Body of pancreas (tissue), 4 donors: ENCODE results near the gene MT1HL1. TPM values are rescaled to one million over a fixed set of nuclear protein-coding genes. Genes with fewer than 3 reads are reported as not detected.

Experiments used
- ATAC-seq: fragments of 150-250 bp; one replicate; pipeline ENCODE4 v1.9.1; 2016
- DNase-seq, 4 donors: peaks; one replicate each; pipeline ENCODE4 v3.0.0-alpha.2; 2019
- H3K27ac ChIP-seq, 4 donors: fragments of 200-600 bp; sonication (generic); 1 replicate in 3 of 4; 2 replicates in 1 of 4; pipeline versions ENCODE4 v1.5.1 to v1.6.1; 2016 to 2019; ENCODE audit warnings: mild to moderate bottlenecking in 1 of 4, mixed read lengths in 1 of 4, moderate library complexity in 1 of 4
- H3K27me3 ChIP-seq, 2 donors: fragments of 200-600 bp; sonication (generic); one replicate each; pipeline ENCODE4 v1.6.0; 2016; ENCODE audit warnings: mild to moderate bottlenecking in 1 of 2
- H3K36me3 ChIP-seq, 2 donors: fragments of 200-600 bp; sonication (generic); replicated peaks in 1 of 2; 2 replicates each; pipeline ENCODE4 v1.5.1; 2016; ENCODE audit warnings: low read depth in 2 of 2; ENCODE audit not compliant: insufficient read depth in 1 of 2
- H3K4me1 ChIP-seq: fragments of 200-600 bp; sonication (generic); one replicate; pipeline ENCODE4 v1.6.0; 2016
- H3K4me3 ChIP-seq, 2 donors: fragments of 200-600 bp; sonication (generic); 1 replicate in 1 of 2; 2 replicates in 1 of 2; pipeline ENCODE4 v1.5.1; 2016 to 2019
- H3K9me3 ChIP-seq, 3 donors: fragments of 200-600 bp; sonication (generic); 1 replicate in 2 of 3; 2 replicates in 1 of 3; pipeline ENCODE4 v1.5.1; 2016
- POLR2A ChIP-seq, 3 donors: fragments of 450-650 bp; IDR thresholded peaks; one replicate each; pipeline ENCODE4 v1.6.1; 2016; ENCODE audit warnings: antibody characterized with exemption in 3 of 3, mild to moderate bottlenecking in 2 of 3
- WGBS, 2 donors: methylation state at CpG; one replicate each; pipeline ENCODE4 v1.1.5; 2017; 5-methylcytosine and 5-hydroxymethylcytosine counted together
- intact Hi-C: fragments of 100-400 bp; cut with DNase I; formaldehyde crosslinking; loops from one replicate; pipeline ENCODE4 v1.15.1; 2023
- total RNA-seq, 2 donors: library from RNA; depleted of rRNA; stranded (reverse); fragments of >200 nt; gene quantifications; one replicate each; pipeline ENCODE4 v1.1.0, GENCODE V29; 2016
- TF ChIP-seq, protein P1 (sequence below), 7 experiments: fragments of 450-650 bp in 4 of 7; fragments of 200-600 bp in 3 of 7; sonication (generic) in 3 of 7; IDR thresholded peaks; one replicate each; pipeline ENCODE4 v1.5.1; 2016 to 2019; ENCODE audit warnings: antibody characterized with exemption in 7 of 7

MT1HL1 gene
- total RNA-seq, 2 donors from 2014 or later = not detected

DNA sequence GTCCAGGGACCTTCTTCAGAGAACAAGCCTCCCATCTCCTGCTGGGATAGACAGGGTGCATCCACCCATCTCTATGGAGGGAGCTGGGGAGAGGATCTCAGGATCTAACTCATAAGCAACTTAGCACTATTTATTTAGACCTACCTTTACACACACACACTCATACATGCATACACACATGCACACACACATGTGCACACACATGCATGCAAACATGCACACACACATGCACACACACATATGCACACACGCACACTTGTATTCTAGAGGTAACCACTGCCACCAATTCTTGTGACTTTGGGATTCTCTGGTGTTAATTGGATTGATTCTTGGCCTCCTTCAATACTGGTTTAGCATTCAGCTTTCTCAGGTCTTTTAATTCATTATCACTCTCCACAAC is 9.8 kb downstream of the MT1HL1 start:
- Histone ChIP-seq H3K27me3 (no peaks in the 10 kb centered on the region), H3K4me3 (no peak overlapping the region), H3K4me1 (no peaks in the 10 kb centered on the region), H3K9me3 (peaks cover 0 to 4% (median 0%) of the 10 kb centered on the region in 3 donors), H3K27ac (no peak overlapping the region), H3K36me3 (no peaks in the 10 kb centered on the region)
- 82 to 93% methylated on average over 1 of the region's 1 CpG for WGBS, 2 donors
- TF ChIP-seq, protein P1, sequence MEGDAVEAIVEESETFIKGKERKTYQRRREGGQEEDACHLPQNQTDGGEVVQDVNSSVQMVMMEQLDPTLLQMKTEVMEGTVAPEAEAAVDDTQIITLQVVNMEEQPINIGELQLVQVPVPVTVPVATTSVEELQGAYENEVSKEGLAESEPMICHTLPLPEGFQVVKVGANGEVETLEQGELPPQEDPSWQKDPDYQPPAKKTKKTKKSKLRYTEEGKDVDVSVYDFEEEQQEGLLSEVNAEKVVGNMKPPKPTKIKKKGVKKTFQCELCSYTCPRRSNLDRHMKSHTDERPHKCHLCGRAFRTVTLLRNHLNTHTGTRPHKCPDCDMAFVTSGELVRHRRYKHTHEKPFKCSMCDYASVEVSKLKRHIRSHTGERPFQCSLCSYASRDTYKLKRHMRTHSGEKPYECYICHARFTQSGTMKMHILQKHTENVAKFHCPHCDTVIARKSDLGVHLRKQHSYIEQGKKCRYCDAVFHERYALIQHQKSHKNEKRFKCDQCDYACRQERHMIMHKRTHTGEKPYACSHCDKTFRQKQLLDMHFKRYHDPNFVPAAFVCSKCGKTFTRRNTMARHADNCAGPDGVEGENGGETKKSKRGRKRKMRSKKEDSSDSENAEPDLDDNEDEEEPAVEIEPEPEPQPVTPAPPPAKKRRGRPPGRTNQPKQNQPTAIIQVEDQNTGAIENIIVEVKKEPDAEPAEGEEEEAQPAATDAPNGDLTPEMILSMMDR (IDR thresholded peaks at IDR 0.05) = no peak
- no peak for TF ChIP-seq POLR2A (IDR thresholded peaks at IDR 0.05)
- intact Hi-C loops = no loop called here
- ATAC-seq (no peak), DNase-seq (no peak)

DNA sequence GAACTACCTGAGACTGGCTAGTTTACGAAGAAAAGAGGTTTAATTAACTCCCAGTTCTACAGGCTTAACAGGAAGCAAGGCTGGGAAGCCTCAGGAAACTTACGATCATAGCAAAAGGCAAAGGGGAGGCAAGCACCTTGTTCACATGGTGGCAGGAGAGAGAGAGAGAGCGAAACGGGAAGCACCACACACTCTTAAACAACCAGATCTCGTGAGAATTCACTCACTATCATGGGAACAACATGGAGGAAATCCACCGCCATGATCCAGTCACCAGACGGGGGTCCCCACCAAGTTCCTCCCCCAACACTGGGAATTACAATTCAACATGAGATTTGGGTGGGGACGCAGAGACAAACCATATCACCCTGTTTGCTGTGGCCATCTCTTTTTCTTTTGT is 11.8 kb downstream of the MT1HL1 start:
- ATAC-seq = no peak
- WGBS, 2 donors = 68 to 70% methylated on average over 8 of the region's 8 CpGs
- DNase-seq = no peak
- H3K27ac ChIP-seq = no peak overlapping the region
- intact Hi-C loops = no loop called here
- H3K4me3 ChIP-seq = no peak overlapping the region
- H3K27me3 ChIP-seq = no peaks in the 10 kb centered on the region
- TF ChIP-seq POLR2A (IDR thresholded peaks at IDR 0.05) = no peak
- TF ChIP-seq, protein P1 (IDR thresholded peaks at IDR 0.05) = no peak
- peaks cover 0 to 4% (median 0%) of the 10 kb centered on the region in 3 donors for H3K9me3 ChIP-seq
- no peaks in the 10 kb centered on the region for H3K36me3 ChIP-seq
- H3K4me1 ChIP-seq = no peaks in the 10 kb centered on the region

DNA sequence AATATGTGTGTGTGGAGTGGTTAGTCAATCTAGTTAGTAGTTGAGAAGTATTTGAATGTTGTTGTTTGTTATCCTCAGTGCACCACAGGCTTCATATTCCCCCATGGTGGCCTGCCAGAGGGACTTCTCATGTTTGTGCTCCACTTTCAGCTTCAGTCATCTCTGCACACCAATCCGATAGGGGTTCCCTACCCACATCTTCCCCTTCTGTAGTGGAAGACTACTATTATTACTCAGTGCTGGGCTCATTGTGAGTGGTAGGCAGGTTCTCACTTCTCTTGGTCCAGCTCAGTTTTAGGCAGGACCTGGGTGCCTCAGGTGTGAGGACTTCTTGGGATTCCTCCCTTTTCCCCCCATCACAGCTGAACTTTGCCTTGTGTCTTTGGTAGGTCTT is 14.2 kb downstream of the MT1HL1 start:
- Histone ChIP-seq H3K27me3 (no peaks in the 10 kb centered on the region), H3K36me3 (no peaks in the 10 kb centered on the region), H3K9me3 (peaks cover 0 to 4% (median 0%) of the 10 kb centered on the region in 3 donors), H3K27ac (no peak overlapping the region), H3K4me3 (no peak overlapping the region), H3K4me1 (no peaks in the 10 kb centered on the region)
- DNase-seq (no peak), ATAC-seq (no peak)
- 0 to 92% methylated on average over 1 of the region's 1 CpG for WGBS, 2 donors
- TF ChIP-seq POLR2A (IDR thresholded peaks at IDR 0.05) = no peak
- TF ChIP-seq, protein P1 (IDR thresholded peaks at IDR 0.05) = no peak
- intact Hi-C loops = no loop called here

DNA sequence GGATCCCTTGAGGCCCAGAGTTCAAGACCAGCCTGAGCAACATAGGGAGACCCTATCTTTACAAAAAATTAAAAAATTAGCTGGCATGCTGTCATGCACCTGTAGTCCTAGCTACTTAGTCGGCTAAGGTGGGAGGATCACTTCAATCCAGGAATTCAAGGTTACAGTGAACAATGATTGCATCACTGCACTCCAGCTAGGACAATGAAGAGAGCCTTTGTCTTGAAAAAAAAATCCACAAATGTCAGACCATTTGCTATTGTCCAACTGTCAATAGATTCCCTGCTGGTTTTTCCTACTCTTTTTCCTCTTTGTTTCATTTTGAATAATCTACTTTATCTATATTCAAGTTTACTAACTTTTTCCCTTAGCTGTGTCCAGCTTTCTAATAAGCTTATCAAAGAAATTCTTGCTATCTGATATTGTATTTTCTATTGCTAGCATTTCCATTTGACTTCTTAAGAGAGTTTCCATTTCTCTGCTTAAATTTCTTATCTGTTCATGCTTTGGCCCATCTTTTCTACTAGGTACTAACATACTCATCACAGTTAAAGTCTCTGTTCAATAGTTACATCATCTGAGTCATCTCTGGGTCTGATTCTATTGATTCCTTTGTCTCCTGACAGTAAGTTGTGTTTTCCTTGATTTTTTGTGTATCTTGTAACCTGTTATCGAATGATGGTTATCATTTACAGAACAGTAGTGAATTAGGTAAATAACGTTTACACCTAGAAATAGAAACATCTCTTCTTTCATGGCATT is 14.8 kb downstream of the MT1HL1 start:
- Histone ChIP-seq H3K36me3 (no peaks in the 10 kb centered on the region), H3K27ac (no peak overlapping the region), H3K9me3 (peaks cover 0 to 4% (median 0%) of the 10 kb centered on the region in 3 donors), H3K4me3 (no peak overlapping the region), H3K4me1 (no peaks in the 10 kb centered on the region), H3K27me3 (no peaks in the 10 kb centered on the region)
- TF ChIP-seq POLR2A (IDR thresholded peaks at IDR 0.05) = no peak
- TF ChIP-seq, protein P1 (IDR thresholded peaks at IDR 0.05) = no peak
- intact Hi-C loops = no loop called here
- 61 to 72% methylated on average over 3 of the region's 3 CpGs for WGBS, 2 donors
- ATAC-seq = no peak
- no peak for DNase-seq

DNA sequence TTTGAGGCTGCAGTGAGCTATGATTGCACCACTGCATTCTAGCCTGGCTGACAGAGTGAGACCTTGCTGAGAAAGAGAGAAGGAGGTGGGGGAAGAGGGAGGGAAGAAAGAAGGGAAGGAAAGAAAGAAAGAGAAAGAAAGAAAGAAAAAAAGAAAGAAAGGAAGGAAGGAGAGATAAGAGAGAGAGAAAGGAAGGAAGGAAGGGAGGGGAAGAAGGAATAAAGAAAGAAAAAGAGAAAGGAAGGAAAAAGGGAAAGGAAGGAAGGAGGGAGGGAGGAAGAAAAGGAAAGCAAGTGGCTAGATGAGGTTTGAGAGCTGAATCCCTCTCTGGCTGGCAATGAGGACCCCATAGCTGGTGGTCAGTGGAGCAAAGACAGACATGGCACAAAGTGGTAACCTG is 20.4 kb downstream of the MT1HL1 start:
- ATAC-seq (no peak), DNase-seq (no peak)
- Histone ChIP-seq H3K36me3 (no peaks in the 10 kb centered on the region), H3K27ac (no peak overlapping the region), H3K9me3 (no peaks in the 10 kb centered on the region), H3K4me3 (no peak overlapping the region), H3K4me1 (no peaks in the 10 kb centered on the region), H3K27me3 (no peaks in the 10 kb centered on the region)
- TF ChIP-seq, protein P1 (IDR thresholded peaks at IDR 0.05) = no peak
- TF ChIP-seq POLR2A (IDR thresholded peaks at IDR 0.05) = no peak
- intact Hi-C loops = no loop called here
